GM23338 (cell line): ENCODE results near the gene AQP3. TPM values are rescaled to one million over a fixed set of nuclear protein-coding genes. Genes with fewer than 3 reads are reported as not detected.

Experiments used
- ATAC-seq: fragments of 200-7000 bp; cut with Tn5 transposase; 3 replicates; pipeline ENCODE4 v1.9.1; 2020
- DNase-seq: peaks from one replicate; pipeline ENCODE4 v3.0.0-alpha.2; 2015; ENCODE audit warnings: low spot score
- H2AFZ ChIP-seq: fragments of 200-600 bp; sonication (generic); 2 replicates; pipeline ENCODE4 v1.8.0; 2016; ENCODE audit warnings: antibody characterized with exemption, mild to moderate bottlenecking, moderate library complexity
- H3F3A ChIP-seq: fragments of 200-600 bp; sonication (generic); replicated peaks from 2 replicates; pipeline ENCODE4 v1.8.0; 2017; ENCODE audit warnings: antibody characterized with exemption, mixed run types, low read depth
- H3K27ac ChIP-seq: fragments of 200-600 bp; sonication (generic); 2 replicates; pipeline ENCODE4 v1.6.1; 2016; ENCODE audit warnings: low read depth
- H3K27me3 ChIP-seq: fragments of 200-600 bp; sonication (generic); 2 replicates; pipeline ENCODE4 v1.8.0; 2016; ENCODE audit warnings: mild to moderate bottlenecking, mixed run types, moderate library complexity; ENCODE audit not compliant: insufficient read depth
- H3K36me3 ChIP-seq: fragments of 200-600 bp; sonication (generic); 2 replicates; pipeline ENCODE4 v1.8.0; 2016; ENCODE audit warnings: mild to moderate bottlenecking; ENCODE audit not compliant: insufficient read depth
- H3K4me1 ChIP-seq: fragments of 200-600 bp; sonication (generic); 2 replicates; pipeline ENCODE4 v1.8.0; 2016; ENCODE audit warnings: mild to moderate bottlenecking, moderate library complexity; ENCODE audit not compliant: insufficient read depth
- H3K4me2 ChIP-seq: fragments of 200-600 bp; sonication (generic); 2 replicates; pipeline ENCODE4 v1.7.1; 2017; ENCODE audit warnings: mixed run types
- H3K4me3 ChIP-seq: fragments of 200-600 bp; sonication (generic); 2 replicates; pipeline ENCODE4 v1.6.1; 2016; ENCODE audit warnings: mixed run types
- H3K79me2 ChIP-seq: fragments of 200-600 bp; sonication (generic); replicated peaks from 2 replicates; pipeline ENCODE4 v1.8.0; 2017; ENCODE audit warnings: mild to moderate bottlenecking; ENCODE audit not compliant: insufficient read depth
- H3K9me2 ChIP-seq: fragments of 200-600 bp; sonication (generic); 2 replicates; pipeline ENCODE4 v1.8.0; 2017; ENCODE audit not compliant: insufficient read depth
- H4K20me1 ChIP-seq: fragments of 200-600 bp; sonication (generic); replicated peaks from 2 replicates; pipeline ENCODE4 v1.8.0; 2017; ENCODE audit warnings: mild to moderate bottlenecking; ENCODE audit not compliant: insufficient read depth
- H3K27ac Mint-ChIP-seq: 2 replicates; pipeline ENCODE4 v1.8.0; 2020; ENCODE audit warnings: inconsistent platforms, mild to moderate bottlenecking, moderate library complexity, mixed read lengths
- H3K27me3 Mint-ChIP-seq: 3 replicates; pipeline ENCODE4 v1.8.0; 2022; ENCODE audit warnings: low read depth, mild to moderate bottlenecking, moderate library complexity, mixed read lengths, inconsistent platforms; ENCODE audit not compliant: insufficient read depth, poor library complexity
- H3K36me3 Mint-ChIP-seq: 3 replicates; pipeline ENCODE4 v1.8.0; 2021; ENCODE audit warnings: low read depth, mild to moderate bottlenecking, inconsistent platforms, moderate library complexity, mixed read lengths
- H3K4me1 Mint-ChIP-seq: 3 replicates; pipeline ENCODE4 v1.8.0; 2020; ENCODE audit warnings: mild to moderate bottlenecking, inconsistent platforms, mixed read lengths
- H3K4me3 Mint-ChIP-seq: 3 replicates; pipeline ENCODE4 v1.8.0; 2021; ENCODE audit warnings: moderate library complexity, mild to moderate bottlenecking, inconsistent platforms, mixed read lengths
- H3K9me3 Mint-ChIP-seq: 3 replicates; pipeline ENCODE4 v1.8.0; 2020; ENCODE audit warnings: moderate library complexity, mild to moderate bottlenecking, inconsistent platforms, mixed read lengths
- EZH2 ChIP-seq: fragments of 200-600 bp; sonication (generic); IDR thresholded peaks from one replicate; pipeline ENCODE4 v1.8.0; 2017; ENCODE audit warnings: antibody characterized with exemption, mild to moderate bottlenecking, low read depth; ENCODE audit not compliant: unreplicated experiment
- JUNB ChIP-seq: IDR thresholded peaks from one replicate; pipeline ENCODE4 v1.6.1; 2016; ENCODE audit warnings: antibody characterized with exemption; ENCODE audit not compliant: unreplicated experiment
- POLR2AphosphoS5 ChIP-seq: IDR thresholded peaks from 2 replicates; pipeline ENCODE4 v1.6.1; 2016; ENCODE audit warnings: antibody characterized with exemption, low read depth
- ZNF114 ChIP-seq: fragments of 250-450 bp; sonication (Bioruptor Pico); IDR thresholded peaks from 2 replicates; pipeline ENCODE4 v1.5.0; 2020; ENCODE audit warnings: mild to moderate bottlenecking, moderate library complexity
- ZNF462 ChIP-seq: fragments of 250-450 bp; sonication (Bioruptor Pico); IDR thresholded peaks from 2 replicates; pipeline ENCODE4 v1.5.0; 2020; ENCODE audit warnings: mild to moderate bottlenecking, moderate library complexity
- polyA plus RNA-seq: library from polyadenylated mRNA; unstranded; fragments of >200 nt; fragmentation: Nextera tagmentation; extraction: Ambion mirVana; gene quantifications from 2 replicates; pipeline ENCODE4 v1.2.1, GENCODE V29; 2016
- total RNA-seq: library from RNA; depleted of rRNA; stranded (reverse); fragments of >200 nt; shearing (Covaris generic); gene quantifications from 2 replicates; pipeline ENCODE4 v1.2.3, GENCODE V29; 2014
- TF ChIP-seq, protein P1 (sequence below), 2 experiments: fragments of 200-600 bp in 1 of 2; sonication (generic) in 1 of 2; conservative IDR thresholded peaks; 2 replicates each; pipeline versions ENCODE4 v1.5.1 to v1.6.1; 2016 to 2017; ENCODE audit warnings: antibody characterized with exemption in 2 of 2, low read depth in 2 of 2, mild to moderate bottlenecking in 2 of 2, moderate library complexity in 1 of 2

Gene AQP3
- total and polyA plus RNA-seq, 2 experiments from 2014 or later, result 1.4 to 3.5 TPM

GRCh38 chr9:33471361-33471760 lies 24.0 kb upstream of the AQP3 start (continued):
- TF ChIP-seq, protein P1, sequence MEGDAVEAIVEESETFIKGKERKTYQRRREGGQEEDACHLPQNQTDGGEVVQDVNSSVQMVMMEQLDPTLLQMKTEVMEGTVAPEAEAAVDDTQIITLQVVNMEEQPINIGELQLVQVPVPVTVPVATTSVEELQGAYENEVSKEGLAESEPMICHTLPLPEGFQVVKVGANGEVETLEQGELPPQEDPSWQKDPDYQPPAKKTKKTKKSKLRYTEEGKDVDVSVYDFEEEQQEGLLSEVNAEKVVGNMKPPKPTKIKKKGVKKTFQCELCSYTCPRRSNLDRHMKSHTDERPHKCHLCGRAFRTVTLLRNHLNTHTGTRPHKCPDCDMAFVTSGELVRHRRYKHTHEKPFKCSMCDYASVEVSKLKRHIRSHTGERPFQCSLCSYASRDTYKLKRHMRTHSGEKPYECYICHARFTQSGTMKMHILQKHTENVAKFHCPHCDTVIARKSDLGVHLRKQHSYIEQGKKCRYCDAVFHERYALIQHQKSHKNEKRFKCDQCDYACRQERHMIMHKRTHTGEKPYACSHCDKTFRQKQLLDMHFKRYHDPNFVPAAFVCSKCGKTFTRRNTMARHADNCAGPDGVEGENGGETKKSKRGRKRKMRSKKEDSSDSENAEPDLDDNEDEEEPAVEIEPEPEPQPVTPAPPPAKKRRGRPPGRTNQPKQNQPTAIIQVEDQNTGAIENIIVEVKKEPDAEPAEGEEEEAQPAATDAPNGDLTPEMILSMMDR (conservative IDR thresholded peaks at IDR 0.05; ENCODE audit: low read depth in 2 of 2), result no peak
- TF ChIP-seq ZNF462 (CRISPR knock-in tag) (no peak), JUNB (no peak), ZNF114 (CRISPR knock-in tag) (no peak), POLR2AphosphoS5 (no peak)

DNA sequence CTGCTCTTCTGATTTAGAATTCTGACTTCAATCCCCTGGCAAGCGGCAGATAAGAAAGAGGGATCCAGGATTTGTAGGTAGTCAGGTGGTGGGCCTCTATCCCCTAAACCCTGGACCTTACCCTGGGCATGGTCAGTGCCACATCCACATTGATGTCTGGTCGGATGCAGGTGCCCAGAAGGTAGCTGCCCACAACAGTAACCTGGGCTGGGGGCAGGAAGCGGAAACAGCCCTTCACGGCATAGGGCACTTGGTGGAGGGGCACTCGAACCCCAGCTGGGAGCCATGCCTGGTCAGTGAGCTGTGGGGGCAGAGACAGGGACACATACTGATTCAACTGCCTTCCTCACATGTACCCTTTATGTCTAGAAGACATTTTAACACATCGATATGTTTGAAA lies 22.5 kb upstream of the AQP3 start:
- H3K36me3 ChIP-seq, result peaks cover 16% of the 10 kb centered on the region
- TF ChIP-seq JUNB (no peak), ZNF114 (CRISPR knock-in tag) (no peak), ZNF462 (CRISPR knock-in tag) (no peak), EZH2 (no peak)

More for the DNA sequence above, 22.5 kb upstream of the AQP3 start:
- H3K27me3 Mint-ChIP-seq, result peaks cover 13% of the 10 kb centered on the region
- no peak overlapping the region for H3K27ac Mint-ChIP-seq
- H3K36me3 Mint-ChIP-seq, result peaks cover 72% of the 10 kb centered on the region
- H3K4me3 ChIP-seq, result no peak overlapping the region
- no peak overlapping the region for H2AFZ ChIP-seq
- H4K20me1 ChIP-seq, result no peaks in the 10 kb centered on the region
- H3K27me3 ChIP-seq, result no peaks in the 10 kb centered on the region
- no peak overlapping the region for H3K4me3 Mint-ChIP-seq
- 0 out of 2 replicates have a peak, but pooled peaks cover 3% of the 10 kb centered on the region for H3F3A ChIP-seq
- no peak overlapping the region for H3K4me2 ChIP-seq
- peaks cover 4% of the 10 kb centered on the region; the same call in 1 of the 2 replicates for H3K4me1 ChIP-seq
- ATAC-seq (no peak), DNase-seq (no peak)
- no peak overlapping the region for H3K27ac ChIP-seq
- peaks cover 4% of the 10 kb centered on the region; the same call in 1 of the 3 replicates for H3K4me1 Mint-ChIP-seq
- peaks cover 24% of the 10 kb centered on the region for H3K79me2 ChIP-seq
- H3K9me2 ChIP-seq, result no peaks in the 10 kb centered on the region
- no peaks in the 10 kb centered on the region for H3K9me3 Mint-ChIP-seq
